GM19193 (cell line): ENCODE measurements around the gene EIF4A3.

ENCODE experiments used
- POLR2A ChIP-seq: IDR thresholded peaks from 4 replicates; pipeline ENCODE4 v1.6.1; 2011; ENCODE audit not compliant: insufficient read depth, insufficient read length; ENCODE audit errors: extremely low read depth

Gene EIF4A3

GRCh38 chr17:80152081-80152702, 5.3 kb upstream of the EIF4A3 start:
- TF ChIP-seq POLR2A: no peak

- TF ChIP-seq POLR2A: no peak
Observed at GRCh38 chr17:80151333-80151732, 4.4 kb upstream of the EIF4A3 start.

GRCh38 chr17:80146121-80147034, 550 bp downstream of the EIF4A3 start:
- TF ChIP-seq POLR2A: no peak

- TF ChIP-seq POLR2A: no peak
Observed at GRCh38 chr17:80145076-80146075, 1.6 kb downstream of the EIF4A3 start.

- no peak for TF ChIP-seq POLR2A
Observed at GRCh38 chr17:80142929-80143328, 4.0 kb downstream of the EIF4A3 start.

GRCh38 chr17:80141463-80142165, 5.3 kb downstream of the EIF4A3 start:
- TF ChIP-seq POLR2A: no peak

- TF ChIP-seq POLR2A: no peak
Observed at GRCh38 chr17:80138856-80139426, 8.0 kb downstream of the EIF4A3 start.

- TF ChIP-seq POLR2A: no peak
Observed at GRCh38 chr17:80137131-80137530, 9.8 kb downstream of the EIF4A3 start.

GRCh38 chr17:80133626-80133970, 13.3 kb downstream of the EIF4A3 start:
- TF ChIP-seq POLR2A: no peak

GRCh38 chr17:80132906-80133625, 13.9 kb downstream of the EIF4A3 start:
- TF ChIP-seq POLR2A: no peak

- no peak for TF ChIP-seq POLR2A
Observed at GRCh38 chr17:80130992-80131391, 15.9 kb downstream of the EIF4A3 start.

GRCh38 chr17:80129006-80129565, 17.8 kb downstream of the EIF4A3 start:
- no peak for TF ChIP-seq POLR2A

- no peak for TF ChIP-seq POLR2A
Observed at GRCh38 chr17:80126449-80126715, 20.5 kb downstream of the EIF4A3 start.
